HFFc6 (cell line): Measurements from ENCODE around the gene FAM222A. TPM values are rescaled to one million over a fixed set of nuclear protein-coding genes. Genes with fewer than 3 reads are reported as not detected.

Experiments used
- DNase-seq: peaks from one replicate; pipeline ENCODE4 v3.0.0-alpha.2; 2018
- H3K27ac Mint-ChIP-seq: 2 replicates; pipeline ENCODE4 v1.8.0; 2020; ENCODE audit warnings: mild to moderate bottlenecking, mixed read lengths
- H3K27me3 Mint-ChIP-seq: 2 replicates; pipeline ENCODE4 v1.8.0; 2021; ENCODE audit warnings: mild to moderate bottlenecking, moderate library complexity, mixed read lengths; ENCODE audit not compliant: insufficient read depth
- H3K36me3 Mint-ChIP-seq: 2 replicates; pipeline ENCODE4 v1.8.0; 2021; ENCODE audit warnings: low read depth, mixed read lengths
- H3K4me1 Mint-ChIP-seq: 2 replicates; pipeline ENCODE4 v1.8.0; 2020; ENCODE audit warnings: low read depth, mixed read lengths
- H3K4me3 Mint-ChIP-seq: 2 replicates; pipeline ENCODE4 v1.8.0; 2020; ENCODE audit warnings: mild to moderate bottlenecking, moderate library complexity, mixed read lengths
- H3K9me3 Mint-ChIP-seq: 2 replicates; pipeline ENCODE4 v1.8.0; 2020; ENCODE audit warnings: mild to moderate bottlenecking, mixed read lengths
- CTCF ChIP-seq: fragments of 200-600 bp; sonication (generic); IDR thresholded peaks from 2 replicates; pipeline ENCODE4 v1.5.0; 2021; ENCODE audit warnings: antibody characterized with exemption, mild to moderate bottlenecking
- total RNA-seq, 6 experiments: library from RNA; stranded (reverse); fragmentation: NEBNext Ultra II Directional; extraction: Animal tissue kit (Norgen Biotek cat#: 25700); gene quantifications; 2 replicates in 1 of 6; 3 replicates in 5 of 6; pipeline ENCODE4 v1.2.3, GENCODE V29; 2021

FAM222A gene
- total RNA-seq, 6 experiments from 2014 or later: 0.46 to 0.65 (median 0.64) TPM

- Mint-ChIP-seq H3K27ac (no peak overlapping the region), H3K9me3 (peaks cover 4% of the 10 kb centered on the region; the same call in 1 of the 2 replicates), H3K4me3 (no peak overlapping the region), H3K4me1 (no peaks in the 10 kb centered on the region), H3K36me3 (no peaks in the 10 kb centered on the region), H3K27me3 (peaks cover 5% of the 10 kb centered on the region)
- DNase-seq: no peak
- no peak for TF ChIP-seq CTCF
Observed at GRCh38 chr12:109765446-109765810, 51.8 kb downstream of the FAM222A start.

DNA sequence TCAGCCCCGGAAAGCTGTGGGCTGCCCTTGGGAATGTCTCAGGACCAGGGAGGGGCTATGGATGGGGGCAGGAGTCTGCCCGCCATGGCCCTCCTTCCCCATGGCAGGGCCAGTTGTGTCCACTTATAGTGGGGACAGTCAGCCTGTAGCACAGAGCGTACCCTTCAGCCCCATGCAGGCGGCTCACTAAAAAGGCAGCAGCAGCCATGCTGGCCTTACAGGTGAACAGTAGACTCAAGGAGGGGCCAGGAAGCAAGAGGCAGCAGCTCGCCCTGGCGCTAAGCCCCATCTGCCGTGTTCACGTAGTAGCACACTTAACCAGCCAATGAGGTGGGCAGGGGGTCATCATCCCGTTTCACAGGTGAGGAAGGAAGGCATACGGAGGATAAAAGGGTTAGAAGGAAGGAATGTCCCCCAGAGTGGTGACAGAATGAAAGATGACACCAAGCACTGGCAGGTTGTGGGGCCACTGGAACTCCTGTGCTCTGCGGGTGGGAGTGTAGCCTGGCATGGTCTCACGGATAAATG is 52.7 kb downstream of the FAM222A start:
- no peak overlapping the region for H3K4me3 Mint-ChIP-seq
- H3K9me3 Mint-ChIP-seq: peaks cover 4% of the 10 kb centered on the region; the same call in 1 of the 2 replicates
- peaks cover 4% of the 10 kb centered on the region for H3K27me3 Mint-ChIP-seq
- H3K4me1 Mint-ChIP-seq: no peaks in the 10 kb centered on the region
- no peak for DNase-seq
- H3K36me3 Mint-ChIP-seq: no peaks in the 10 kb centered on the region
- TF ChIP-seq CTCF: no peak
- H3K27ac Mint-ChIP-seq: no peak overlapping the region

DNA sequence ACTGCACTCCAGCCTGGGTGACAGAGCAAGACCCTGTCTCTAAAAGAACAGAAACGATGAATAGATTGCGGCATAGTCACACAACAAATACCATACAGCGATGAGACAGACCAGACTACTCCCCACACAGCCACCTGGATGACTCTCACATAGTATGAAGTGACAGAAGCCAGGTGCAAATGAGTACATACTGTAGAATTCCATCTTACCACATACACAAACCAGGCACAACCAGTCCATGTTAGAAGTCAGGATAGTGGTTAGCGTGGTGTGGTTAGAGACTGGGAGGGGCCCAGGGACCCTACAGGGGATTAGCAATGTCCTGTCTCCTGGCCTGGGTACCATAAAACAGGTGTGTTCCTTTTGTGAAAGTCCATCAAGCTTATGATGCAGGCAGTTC is 53.8 kb downstream of the FAM222A start:
- no peaks in the 10 kb centered on the region for H3K4me1 Mint-ChIP-seq
- H3K27ac Mint-ChIP-seq: no peak overlapping the region
- no peak for TF ChIP-seq CTCF
- no peak overlapping the region for H3K4me3 Mint-ChIP-seq
- H3K27me3 Mint-ChIP-seq: peaks cover 3% of the 10 kb centered on the region
- no peak for DNase-seq
- H3K9me3 Mint-ChIP-seq: peaks cover 4% of the 10 kb centered on the region; the same call in 1 of the 2 replicates
- no peaks in the 10 kb centered on the region for H3K36me3 Mint-ChIP-seq

GRCh38 chr12:109767991-109768900 is 54.6 kb downstream of the FAM222A start:
- no peak for TF ChIP-seq CTCF
- Mint-ChIP-seq H3K27me3 (peaks cover 3% of the 10 kb centered on the region), H3K27ac (no peak overlapping the region), H3K9me3 (peaks cover 3% of the 10 kb centered on the region; the same call in 1 of the 2 replicates), H3K36me3 (no peaks in the 10 kb centered on the region), H3K4me3 (no peak overlapping the region), H3K4me1 (no peaks in the 10 kb centered on the region; the same call in 1 of the 2 replicates)
- DNase-seq: no peak

DNA sequence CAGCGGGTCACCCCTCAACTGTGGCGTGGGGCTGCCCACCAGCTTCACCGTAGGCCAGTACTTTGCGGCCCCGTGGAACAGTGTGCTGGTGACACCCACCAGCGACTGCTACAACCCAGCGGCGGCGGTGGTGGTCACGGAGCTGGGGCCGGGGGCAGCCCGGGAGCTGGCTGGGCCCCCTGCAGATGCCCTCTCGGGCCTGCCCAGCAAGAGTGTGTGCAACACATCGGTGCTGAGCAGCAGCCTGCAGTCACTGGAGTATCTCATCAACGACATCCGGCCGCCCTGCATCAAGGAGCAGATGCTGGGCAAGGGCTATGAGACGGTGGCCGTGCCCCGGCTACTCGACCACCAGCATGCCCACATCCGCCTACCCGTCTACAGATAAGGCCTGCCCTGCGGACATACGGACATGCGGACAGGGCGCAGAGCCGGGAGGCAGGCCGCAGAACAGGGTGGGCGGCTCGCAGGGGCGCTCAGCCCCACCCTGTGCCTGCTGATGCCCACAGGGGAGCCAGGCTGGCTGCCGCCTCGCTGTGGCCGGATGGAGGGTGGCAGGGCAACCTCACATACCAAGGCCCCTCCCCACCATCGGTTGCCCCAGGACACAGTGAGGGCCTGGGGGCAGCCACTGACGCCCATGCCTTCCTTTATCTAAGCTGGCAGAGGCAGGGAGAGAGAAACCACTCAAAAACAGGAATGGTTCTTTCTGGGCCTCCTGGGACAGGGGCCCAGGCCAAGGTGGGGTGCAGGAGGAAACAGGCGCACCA is 55.5 kb downstream of the FAM222A start:
- Mint-ChIP-seq H3K4me3 (no peak overlapping the region), H3K9me3 (no peaks in the 10 kb centered on the region), H3K27ac (no peak overlapping the region), H3K4me1 (no peaks in the 10 kb centered on the region; the same call in 1 of the 2 replicates), H3K36me3 (no peaks in the 10 kb centered on the region), H3K27me3 (peaks cover 2% of the 10 kb centered on the region)
- TF ChIP-seq CTCF: no peak
- DNase-seq: no peak
